ENCODE data around the gene BTC. TPM values are rescaled to one million over a fixed set of nuclear protein-coding genes. Genes with fewer than 3 reads are reported as not detected.

Gene BTC
- total and polyA plus RNA-seq, 2 donors (not counting 1 experiment from before 2014, with no cell fraction given), result not detected

DNA sequence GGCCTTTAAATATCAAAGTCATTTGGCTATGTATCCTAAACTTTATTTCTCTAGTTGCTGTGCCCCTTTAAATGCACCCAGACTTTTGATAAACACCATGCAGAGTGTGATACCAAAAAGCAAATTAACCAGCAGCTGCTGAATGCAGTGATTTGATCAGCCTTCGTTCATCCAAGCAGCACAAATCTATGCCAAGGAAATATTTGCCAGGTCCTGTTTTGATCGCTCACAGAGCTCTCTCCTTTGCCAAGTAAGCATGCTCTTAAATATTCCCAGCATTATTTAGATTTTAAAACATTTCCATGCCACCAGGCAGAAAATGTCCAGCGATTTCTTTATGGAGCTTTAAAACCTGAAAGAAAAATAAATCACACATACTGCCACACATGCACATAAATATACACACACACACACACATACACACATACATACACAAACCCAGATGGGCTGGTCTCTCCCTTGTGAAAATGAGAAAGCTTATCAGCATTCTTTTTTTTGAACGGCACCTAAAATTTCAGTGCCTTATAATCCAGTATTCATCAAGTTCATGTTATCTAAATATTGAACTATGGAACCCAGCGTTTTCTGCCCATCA, 35.7 kb downstream of the BTC start:
- intact Hi-C loops (cut with micrococcal nuclease), result no loop called here
- CTCF ChIA-PET, result no interaction called here
- no peaks in the 10 kb centered on the region for H3K4me1 Mint-ChIP-seq

DNA sequence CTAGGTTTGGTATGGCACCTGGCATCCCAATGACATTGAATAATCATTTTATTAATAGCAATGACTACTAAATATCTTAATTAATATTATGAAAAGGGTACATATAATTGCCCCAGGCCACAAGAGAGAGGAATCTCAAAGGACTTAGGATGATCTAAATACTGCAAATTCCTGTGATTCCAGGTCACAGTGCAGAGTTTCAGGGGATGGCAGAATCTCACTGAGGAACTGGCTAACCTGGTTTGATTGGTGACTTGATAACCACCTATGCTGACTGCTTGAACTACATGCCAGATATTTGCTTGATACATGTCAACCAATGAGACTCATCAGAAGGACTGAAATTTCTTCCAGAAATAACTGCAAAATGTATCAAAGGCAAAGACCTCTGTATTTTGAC, 37.2 kb downstream of the BTC start:
- Histone ChIP-seq H3K4me1 (ENCODE audit: control insufficient read depth in 2 of 2, insufficient read depth in 2 of 2, low read length in 2 of 2) (no peaks in the 10 kb centered on the region), H3K27me3 (replicated peaks in 1 of 4; ENCODE audit: control extremely low read depth in 1 of 4, control insufficient read depth in 3 of 4, insufficient read depth in 4 of 4, low read length in 3 of 4) (peaks cover 0 to 5% (median 2%) of the 10 kb centered on the region in 4 experiments), H4K20me1 (ENCODE audit: control insufficient read depth, insufficient read depth, low read length, poor library complexity, severe bottlenecking) (no peaks in the 10 kb centered on the region), H2AFZ (ENCODE audit: insufficient read depth, low read depth, low read length, poor library complexity, severe bottlenecking) (no peak overlapping the region), H3K9me3 (ENCODE audit: control extremely low read depth in 1 of 3, control insufficient read depth in 2 of 3, insufficient read depth in 1 of 3, low read length in 2 of 3) (no peaks in the 10 kb centered on the region), H3K79me2 (ENCODE audit: control insufficient read depth, insufficient read depth, low read length) (no peaks in the 10 kb centered on the region), H3K4me2 (replicated peaks; ENCODE audit: low read depth, low read length, poor library complexity, severe bottlenecking) (no peak overlapping the region), H3K9ac (ENCODE audit: low read length) (no peak overlapping the region), H3K27ac (ENCODE audit: low read length in 2 of 2) (no peak overlapping the region), H3K4me3 (ENCODE audit: control extremely low read depth in 1 of 5, extremely low read depth in 1 of 5, insufficient read depth in 1 of 5, low read depth in 2 of 5, low read length in 4 of 5) (no peak overlapping the region), H3K36me3 (replicated peaks in 1 of 2; ENCODE audit: control extremely low read depth in 1 of 2, control insufficient read depth in 1 of 2, extremely low read depth in 1 of 2, insufficient read depth in 2 of 2, low read length in 1 of 2) (no peaks in the 10 kb centered on the region)
- POLR2A ChIA-PET, result no interaction called here
- no peak overlapping the region for H3K4me3 Mint-ChIP-seq
- CTCF ChIA-PET, result no interaction called here
- TF ChIP-seq, protein P1, sequence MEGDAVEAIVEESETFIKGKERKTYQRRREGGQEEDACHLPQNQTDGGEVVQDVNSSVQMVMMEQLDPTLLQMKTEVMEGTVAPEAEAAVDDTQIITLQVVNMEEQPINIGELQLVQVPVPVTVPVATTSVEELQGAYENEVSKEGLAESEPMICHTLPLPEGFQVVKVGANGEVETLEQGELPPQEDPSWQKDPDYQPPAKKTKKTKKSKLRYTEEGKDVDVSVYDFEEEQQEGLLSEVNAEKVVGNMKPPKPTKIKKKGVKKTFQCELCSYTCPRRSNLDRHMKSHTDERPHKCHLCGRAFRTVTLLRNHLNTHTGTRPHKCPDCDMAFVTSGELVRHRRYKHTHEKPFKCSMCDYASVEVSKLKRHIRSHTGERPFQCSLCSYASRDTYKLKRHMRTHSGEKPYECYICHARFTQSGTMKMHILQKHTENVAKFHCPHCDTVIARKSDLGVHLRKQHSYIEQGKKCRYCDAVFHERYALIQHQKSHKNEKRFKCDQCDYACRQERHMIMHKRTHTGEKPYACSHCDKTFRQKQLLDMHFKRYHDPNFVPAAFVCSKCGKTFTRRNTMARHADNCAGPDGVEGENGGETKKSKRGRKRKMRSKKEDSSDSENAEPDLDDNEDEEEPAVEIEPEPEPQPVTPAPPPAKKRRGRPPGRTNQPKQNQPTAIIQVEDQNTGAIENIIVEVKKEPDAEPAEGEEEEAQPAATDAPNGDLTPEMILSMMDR (IDR thresholded peaks at IDR 0.05), result no peak
- no peak for TF ChIP-seq EZH2 (IDR thresholded peaks at IDR 0.05; ENCODE audit: borderline replicate concordance, insufficient read depth, low read depth, low read length, poor library complexity, severe bottlenecking)
- H3K27me3 Mint-ChIP-seq, result peaks cover 19% of the 10 kb centered on the region
- no peaks in the 10 kb centered on the region for H3K4me1 Mint-ChIP-seq
- no peak for DNase-seq
- no peaks in the 10 kb centered on the region for H3K9me3 Mint-ChIP-seq (ENCODE audit: insufficient read depth)
- H3K27ac Mint-ChIP-seq, result no peak overlapping the region
- intact Hi-C loops (cut with micrococcal nuclease), result no loop called here
- no peak for ATAC-seq (ENCODE audit: low read depth)

More for the DNA sequence above, 35.7 kb downstream of the BTC start:
- H3K4me3 ChIP-seq (ENCODE audit: control extremely low read depth in 1 of 5, extremely low read depth in 1 of 5, insufficient read depth in 1 of 5, low read depth in 2 of 5, low read length in 4 of 5), result no peak overlapping the region
- no peak overlapping the region for H2AFZ ChIP-seq (ENCODE audit: insufficient read depth, low read depth, low read length, poor library complexity, severe bottlenecking)
- Mint-ChIP-seq H3K9me3 (ENCODE audit: insufficient read depth) (no peaks in the 10 kb centered on the region), H3K4me3 (no peak overlapping the region), H3K27ac (no peak overlapping the region), H3K27me3 (peaks cover 19% of the 10 kb centered on the region)
- peaks cover 0 to 5% (median 2%) of the 10 kb centered on the region in 4 experiments for H3K27me3 ChIP-seq (replicated peaks in 1 of 4; ENCODE audit: control extremely low read depth in 1 of 4, control insufficient read depth in 3 of 4, insufficient read depth in 4 of 4, low read length in 3 of 4)
- H4K20me1 ChIP-seq (ENCODE audit: control insufficient read depth, insufficient read depth, low read length, poor library complexity, severe bottlenecking), result no peaks in the 10 kb centered on the region
- H3K9ac ChIP-seq (ENCODE audit: low read length), result no peak overlapping the region
- TF ChIP-seq, protein P1 (IDR thresholded peaks at IDR 0.05), result no peak
- no peak for TF ChIP-seq EZH2 (IDR thresholded peaks at IDR 0.05; ENCODE audit: borderline replicate concordance, insufficient read depth, low read depth, low read length, poor library complexity, severe bottlenecking)
- H3K36me3 ChIP-seq (replicated peaks in 1 of 2; ENCODE audit: control extremely low read depth in 1 of 2, control insufficient read depth in 1 of 2, extremely low read depth in 1 of 2, insufficient read depth in 2 of 2, low read length in 1 of 2), result no peaks in the 10 kb centered on the region
- no peak overlapping the region for H3K27ac ChIP-seq (ENCODE audit: low read length in 2 of 2)
- 97% methylated on average over 3 of the region's 5 CpGs for WGBS (ENCODE audit: insufficient coverage)
- no peaks in the 10 kb centered on the region for H3K9me3 ChIP-seq (ENCODE audit: control extremely low read depth in 1 of 3, control insufficient read depth in 2 of 3, insufficient read depth in 1 of 3, low read length in 2 of 3)
- H3K4me2 ChIP-seq (replicated peaks; ENCODE audit: low read depth, low read length, poor library complexity, severe bottlenecking), result no peak overlapping the region
- POLR2A ChIA-PET, result no interaction called here
- ATAC-seq (ENCODE audit: low read depth), result no peak
- DNase-seq, result no peak
- no peaks in the 10 kb centered on the region for H3K4me1 ChIP-seq (ENCODE audit: control insufficient read depth in 2 of 2, insufficient read depth in 2 of 2, low read length in 2 of 2)
- H3K79me2 ChIP-seq (ENCODE audit: control insufficient read depth, insufficient read depth, low read length), result no peaks in the 10 kb centered on the region
